NCI-H1436 treated with DMSO at 0.1 percent for 48 hours (cell line): ENCODE results near the gene FIGN.

Experiments
- DNase-seq: peaks from one replicate; lab custom pipeline; 2025; lab: John Stamatoyannopoulos, UW

Gene FIGN

GRCh38 chr2:163736433-163737189, 803 bp upstream of the FIGN start:
- no peak for DNase-seq

GRCh38 chr2:163734881-163735684, 725 bp downstream of the FIGN start:
- DNase-seq = no peak

GRCh38 chr2:163734401-163734800, 1.4 kb downstream of the FIGN start:
- no peak for DNase-seq

- no peak for DNase-seq
Measured at GRCh38 chr2:163733956-163734355, 1.9 kb downstream of the FIGN start.

GRCh38 chr2:163733301-163733938, 2.4 kb downstream of the FIGN start:
- DNase-seq = no peak

- no peak for DNase-seq
Measured at GRCh38 chr2:163732727-163733126, 3.1 kb downstream of the FIGN start.

- DNase-seq = no peak
Measured at GRCh38 chr2:163731735-163732134, 4.1 kb downstream of the FIGN start.

GRCh38 chr2:163730556-163730955, 5.3 kb downstream of the FIGN start:
- DNase-seq = no peak

GRCh38 chr2:163729636-163730273, 6.1 kb downstream of the FIGN start:
- no peak for DNase-seq

GRCh38 chr2:163723881-163724280, 11.9 kb downstream of the FIGN start:
- DNase-seq = no peak

- DNase-seq = no peak
Measured at GRCh38 chr2:163723348-163723747, 12.5 kb downstream of the FIGN start.

- no peak for DNase-seq
Measured at GRCh38 chr2:163719331-163719730, 16.5 kb downstream of the FIGN start.

GRCh38 chr2:163717993-163718680, 17.7 kb downstream of the FIGN start:
- DNase-seq = no peak

- no peak for DNase-seq
Measured at GRCh38 chr2:163717515-163717914, 18.3 kb downstream of the FIGN start.

GRCh38 chr2:163716101-163716500, 19.7 kb downstream of the FIGN start:
- no peak for DNase-seq

GRCh38 chr2:163715668-163716067, 20.1 kb downstream of the FIGN start:
- no peak for DNase-seq

- DNase-seq = no peak
Measured at GRCh38 chr2:163715199-163715598, 20.6 kb downstream of the FIGN start.

GRCh38 chr2:163713534-163714311, 22.1 kb downstream of the FIGN start:
- DNase-seq = no peak

- DNase-seq = no peak
Measured at GRCh38 chr2:163711699-163712098, 24.1 kb downstream of the FIGN start.

- DNase-seq = no peak
Measured at GRCh38 chr2:163711258-163711657, 24.6 kb downstream of the FIGN start.

GRCh38 chr2:163709270-163709669, 26.5 kb downstream of the FIGN start:
- no peak for DNase-seq
